Progenitor cell of endocrine pancreas (in vitro differentiated cells): Measurements from ENCODE around the gene PIGR. TPM values are rescaled to one million over a fixed set of nuclear protein-coding genes. Genes with fewer than 3 reads are reported as not detected.

Source experiments
- DNase-seq: peaks from one replicate; pipeline ENCODE4 v3.0.0; 2021; ENCODE audit warnings: low spot score; ENCODE audit not compliant: unreplicated experiment
- H3K27ac Mint-ChIP-seq: 2 replicates; pipeline ENCODE4 v1.8.0; 2021; ENCODE audit warnings: mild to moderate bottlenecking, moderate library complexity, mixed read lengths
- H3K27me3 Mint-ChIP-seq: 2 replicates; pipeline ENCODE4 v1.8.0; 2021; ENCODE audit warnings: mixed read lengths
- H3K36me3 Mint-ChIP-seq: 2 replicates; pipeline ENCODE4 v1.8.0; 2022; ENCODE audit warnings: mixed read lengths; ENCODE audit not compliant: insufficient read depth
- H3K4me1 Mint-ChIP-seq: 2 replicates; pipeline ENCODE4 v1.8.0; 2021; ENCODE audit warnings: low read depth, mixed read lengths
- H3K4me3 Mint-ChIP-seq: 2 replicates; pipeline ENCODE4 v1.8.0; 2021; ENCODE audit warnings: low read depth, mild to moderate bottlenecking, moderate library complexity, mixed read lengths
- H3K9me3 Mint-ChIP-seq: 2 replicates; pipeline ENCODE4 v1.8.0; 2021; ENCODE audit warnings: low read depth, mixed read lengths
- CTCF ChIP-seq: fragments of 200-600 bp; sonication (generic); IDR thresholded peaks from one replicate; pipeline ENCODE4 v1.5.0; 2021; ENCODE audit warnings: antibody characterized with exemption, mild to moderate bottlenecking; ENCODE audit not compliant: unreplicated experiment
- total RNA-seq: library from RNA; stranded (reverse); gene quantifications from 2 replicates; pipeline ENCODE4 v1.2.1, GENCODE V29; 2021

Gene PIGR
- total RNA-seq, 1 donor from 2014 or later: not detected

GRCh38 chr1:206967096-206967849 lies 21.0 kb upstream of the PIGR start:
- H3K36me3 Mint-ChIP-seq: no peaks in the 10 kb centered on the region
- no peaks in the 10 kb centered on the region for H3K9me3 Mint-ChIP-seq
- no peak overlapping the region for H3K27ac Mint-ChIP-seq
- no peak for DNase-seq
- peaks cover 15% of the 10 kb centered on the region for H3K27me3 Mint-ChIP-seq
- no peak for TF ChIP-seq CTCF
- H3K4me1 Mint-ChIP-seq: peaks cover 1% of the 10 kb centered on the region
- no peak overlapping the region for H3K4me3 Mint-ChIP-seq

- no peak overlapping the region for H3K4me3 Mint-ChIP-seq
- H3K27me3 Mint-ChIP-seq: peaks cover 16% of the 10 kb centered on the region
- no peaks in the 10 kb centered on the region for H3K4me1 Mint-ChIP-seq
- no peaks in the 10 kb centered on the region for H3K9me3 Mint-ChIP-seq
- no peak overlapping the region for H3K27ac Mint-ChIP-seq
- H3K36me3 Mint-ChIP-seq: no peaks in the 10 kb centered on the region
- TF ChIP-seq CTCF: no peak
- DNase-seq: no peak
Measured at GRCh38 chr1:206965781-206966180, 19.5 kb upstream of the PIGR start.

GRCh38 chr1:206963740-206964139 lies 17.5 kb upstream of the PIGR start:
- no peaks in the 10 kb centered on the region for H3K36me3 Mint-ChIP-seq
- no peaks in the 10 kb centered on the region for H3K9me3 Mint-ChIP-seq
- no peak for DNase-seq
- H3K4me3 Mint-ChIP-seq: no peak overlapping the region
- H3K27me3 Mint-ChIP-seq: peaks cover 7% of the 10 kb centered on the region
- no peak for TF ChIP-seq CTCF
- H3K4me1 Mint-ChIP-seq: no peaks in the 10 kb centered on the region
- no peak overlapping the region for H3K27ac Mint-ChIP-seq

GRCh38 chr1:206963119-206963712 lies 16.9 kb upstream of the PIGR start:
- Mint-ChIP-seq H3K4me3 (no peak overlapping the region), H3K36me3 (no peaks in the 10 kb centered on the region), H3K27ac (no peak overlapping the region), H3K4me1 (no peaks in the 10 kb centered on the region), H3K9me3 (no peaks in the 10 kb centered on the region), H3K27me3 (peaks cover 4% of the 10 kb centered on the region)
- DNase-seq: no peak
- no peak for TF ChIP-seq CTCF

GRCh38 chr1:206962272-206962671 lies 16.0 kb upstream of the PIGR start:
- H3K36me3 Mint-ChIP-seq: no peaks in the 10 kb centered on the region
- H3K27ac Mint-ChIP-seq: no peak overlapping the region
- H3K4me1 Mint-ChIP-seq: no peaks in the 10 kb centered on the region
- no peaks in the 10 kb centered on the region for H3K9me3 Mint-ChIP-seq
- peaks cover 2% of the 10 kb centered on the region for H3K27me3 Mint-ChIP-seq
- TF ChIP-seq CTCF: no peak
- no peak overlapping the region for H3K4me3 Mint-ChIP-seq
- no peak for DNase-seq
